CD4-positive, alpha-beta T cell treated with Interleukin-2 at 100 ng/mL for 4 hours (primary cell): ENCODE measurements around the gene AGAP1.
A peak's percentile ranks its signal among the peaks of the same experiment; 100 is the strongest.

Experiments used
- DNase-seq: peaks from one replicate; pipeline ENCODE4 v3.0.0-alpha.2; 2020; ENCODE audit warnings: low spot score

The AGAP1 gene

DNA sequence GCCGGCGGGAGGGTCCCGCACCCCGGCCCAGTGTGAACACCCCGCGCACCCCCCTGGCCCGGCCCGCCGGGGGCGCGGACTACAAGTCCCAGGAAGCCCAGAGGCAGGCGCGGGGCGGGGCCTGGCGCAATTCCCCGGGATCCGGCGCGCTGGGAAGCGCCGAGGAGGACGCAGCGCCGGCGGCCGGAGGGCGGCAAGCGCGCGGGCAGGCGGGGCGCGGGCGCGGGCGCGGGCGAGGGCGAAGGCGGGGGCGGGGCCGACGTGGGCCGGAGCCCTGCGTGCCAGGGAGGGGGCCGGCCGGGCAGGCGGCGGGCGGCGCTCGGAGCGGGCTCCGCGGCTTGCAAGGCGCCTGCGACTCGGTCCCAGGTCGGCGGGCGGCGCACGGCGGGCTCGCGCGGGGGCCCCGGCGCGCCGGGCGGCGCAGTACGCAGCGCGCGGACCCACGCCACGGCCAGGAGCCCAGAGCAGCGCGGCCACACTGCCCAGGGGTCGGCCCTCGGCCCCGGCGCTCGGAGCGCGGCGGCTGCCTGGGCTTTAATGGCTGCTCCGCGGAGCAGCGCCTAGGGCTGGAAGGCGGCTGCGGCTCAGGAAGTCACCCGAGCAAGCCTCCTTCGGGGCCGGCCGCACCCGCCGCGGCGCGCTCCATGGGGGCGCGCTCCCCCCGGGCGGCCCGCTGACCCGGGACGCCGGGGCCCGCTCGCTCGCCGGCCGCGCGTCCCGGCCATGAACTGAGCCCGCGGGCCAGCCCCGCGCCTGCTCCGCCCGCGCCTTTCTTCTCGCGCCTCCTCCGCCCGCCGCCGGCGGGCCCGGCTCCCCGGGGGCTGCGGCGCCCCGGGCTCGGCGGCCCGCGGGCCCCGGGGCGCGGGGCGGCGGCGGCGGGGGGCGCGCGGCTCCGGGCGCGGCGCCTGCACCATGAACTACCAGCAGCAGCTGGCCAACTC lies at the start of gene AGAP1:
Gene AGAP1, plus strand, starts transcription at position 269 of the 941 bp plus-strand sequence.
- peak; percentile 1 for DNase-seq

DNA sequence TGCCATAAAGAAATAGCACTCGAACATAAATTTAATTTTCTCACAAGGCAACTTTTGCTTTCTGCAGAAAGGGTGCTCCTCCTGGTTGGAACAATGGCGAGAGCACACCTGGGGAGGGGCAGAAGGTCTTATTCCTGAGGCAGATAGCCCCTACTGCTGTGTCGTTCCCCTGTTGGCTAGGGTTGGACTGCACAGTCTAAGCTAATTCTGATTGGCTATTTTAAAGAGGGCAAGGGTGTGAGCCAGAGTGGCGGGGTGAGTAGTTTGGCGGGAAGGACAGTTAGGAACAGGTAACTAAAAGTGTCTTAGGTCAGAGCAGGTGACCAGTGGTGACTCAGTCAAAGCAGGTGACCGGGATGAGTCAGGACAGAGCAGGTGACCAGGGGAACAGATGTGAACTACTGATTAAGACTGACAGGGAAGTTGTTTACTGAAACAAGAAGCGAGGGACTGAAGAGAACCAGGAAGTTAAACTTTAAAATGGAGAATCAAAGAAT lies 49.7 kb upstream of the AGAP1 start:
- no peak for DNase-seq

DNA sequence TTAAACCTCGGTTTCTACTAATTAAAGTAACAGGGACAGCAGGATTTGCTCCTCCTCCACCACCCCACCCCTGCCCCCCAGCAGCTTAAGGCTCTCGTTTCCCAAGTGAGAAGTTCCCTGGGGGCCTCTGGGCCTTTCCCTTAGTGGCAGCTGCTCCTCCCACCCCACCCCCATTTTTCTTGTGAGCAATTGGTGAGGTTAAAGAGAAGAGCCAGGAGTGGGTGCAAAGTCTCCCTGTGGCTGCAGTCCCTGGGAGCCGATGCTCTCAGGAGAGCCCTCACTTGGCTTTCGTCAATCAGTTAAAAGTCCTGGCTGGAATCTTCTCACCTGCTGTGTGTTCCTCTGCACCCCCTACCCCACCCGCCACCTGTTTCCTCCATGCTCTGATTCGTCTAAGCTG lies 48.7 kb upstream of the AGAP1 start:
- DNase-seq, result no peak

DNA sequence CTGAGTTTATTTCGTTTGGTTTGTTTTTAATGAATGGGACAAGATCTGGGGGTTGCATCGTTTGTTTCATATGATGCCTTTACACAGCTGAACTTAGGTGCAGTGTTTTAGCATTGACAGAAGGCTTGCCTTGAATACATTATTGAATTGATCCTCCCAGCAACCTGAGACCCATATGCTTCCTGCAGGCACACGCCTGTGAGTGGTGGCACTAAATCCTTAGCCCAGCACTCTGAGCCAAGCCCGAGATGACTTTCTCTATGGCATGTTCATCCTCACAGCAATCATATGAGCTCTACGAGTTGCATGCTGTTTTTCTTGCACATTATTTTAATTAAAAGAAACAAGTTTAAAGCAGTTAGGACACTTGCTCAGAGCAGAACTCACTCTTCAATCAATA lies 47.8 kb upstream of the AGAP1 start:
- DNase-seq, result no peak

DNA sequence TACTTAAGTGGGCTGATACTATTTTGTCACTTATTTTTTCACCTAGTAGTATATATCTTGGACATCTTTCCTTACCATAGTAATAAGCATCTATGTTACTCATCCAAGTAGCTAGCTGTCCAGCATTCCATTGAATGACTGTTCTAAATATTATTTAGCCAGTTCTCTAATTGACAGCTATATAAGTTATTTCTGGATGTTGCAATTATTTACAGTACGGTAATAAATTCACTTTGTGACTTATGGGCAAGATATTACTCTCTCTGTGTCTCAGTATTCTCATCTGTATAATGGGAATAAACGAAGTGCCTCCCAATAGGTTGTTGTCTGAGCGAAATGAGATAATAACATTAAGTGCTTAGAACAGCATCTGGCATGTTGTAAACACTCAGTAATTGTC lies 46.6 kb upstream of the AGAP1 start:
- DNase-seq, result no peak

DNA sequence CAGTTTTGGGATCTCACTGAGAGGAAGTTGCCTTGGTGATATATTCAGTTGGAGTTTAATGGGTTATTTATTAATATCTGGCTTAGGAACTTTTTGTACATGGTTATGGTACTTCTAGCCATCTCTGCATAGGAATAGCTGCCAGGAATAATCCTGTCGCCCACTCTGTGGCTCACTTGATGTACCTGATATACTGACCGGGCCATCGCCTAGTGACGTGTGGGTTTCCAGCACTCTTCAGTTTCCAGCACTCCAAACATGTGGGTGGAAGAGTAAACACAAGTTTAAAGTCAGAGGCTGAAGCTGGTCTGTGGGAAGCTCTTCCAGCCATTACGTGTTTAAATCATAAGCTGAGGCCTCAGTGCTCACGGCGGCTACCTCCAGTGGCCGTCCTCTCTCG lies 44.3 kb upstream of the AGAP1 start:
- no peak for DNase-seq

DNA sequence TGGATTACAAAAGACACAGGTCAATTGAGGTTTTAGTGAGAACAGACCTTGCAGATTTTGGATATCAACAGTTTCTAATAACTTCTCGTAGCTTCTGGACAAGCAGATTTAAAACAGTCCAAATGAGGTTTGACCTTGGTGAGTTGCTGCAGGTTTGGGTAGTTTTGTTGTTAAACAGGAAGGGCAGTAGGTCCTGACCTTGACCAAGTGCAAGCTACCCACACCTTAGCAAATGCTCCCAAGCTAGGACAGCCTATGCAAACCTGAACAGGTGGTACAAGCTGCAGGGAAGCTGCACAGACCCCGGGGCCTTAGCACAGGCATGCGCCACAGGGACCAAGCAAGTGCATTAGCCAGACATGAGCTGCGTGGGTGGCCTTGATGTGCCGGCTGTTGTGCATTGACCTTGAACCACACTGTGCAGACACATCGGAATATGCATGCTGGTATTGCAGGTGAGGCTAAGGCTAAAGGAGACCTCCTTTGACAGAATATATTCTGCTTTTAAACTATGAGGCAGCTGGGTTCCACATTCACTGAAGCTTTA lies 40.2 kb upstream of the AGAP1 start:
- DNase-seq, result no peak

DNA sequence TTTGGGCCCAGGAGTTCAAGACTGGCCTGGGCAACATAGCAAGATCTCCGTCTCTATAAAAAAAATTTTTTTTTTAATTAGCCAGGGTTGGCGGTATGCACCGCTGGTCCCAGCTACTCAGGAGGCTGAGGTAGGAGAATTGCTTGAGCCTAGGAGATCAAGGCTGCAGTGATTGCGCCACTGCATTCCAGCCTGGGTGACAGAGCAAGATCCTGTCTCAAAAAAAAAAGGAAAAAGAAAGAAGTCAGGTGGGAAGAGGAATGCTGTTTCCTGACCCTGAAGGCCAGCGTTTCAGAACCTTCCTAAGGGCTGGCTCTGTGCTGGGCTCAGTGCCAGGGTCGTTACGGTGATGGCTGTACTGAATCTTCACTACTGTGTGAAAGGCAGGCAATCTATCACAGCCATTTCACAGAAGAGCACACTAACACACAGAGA lies 35.0 kb upstream of the AGAP1 start:
- no peak for DNase-seq

DNA sequence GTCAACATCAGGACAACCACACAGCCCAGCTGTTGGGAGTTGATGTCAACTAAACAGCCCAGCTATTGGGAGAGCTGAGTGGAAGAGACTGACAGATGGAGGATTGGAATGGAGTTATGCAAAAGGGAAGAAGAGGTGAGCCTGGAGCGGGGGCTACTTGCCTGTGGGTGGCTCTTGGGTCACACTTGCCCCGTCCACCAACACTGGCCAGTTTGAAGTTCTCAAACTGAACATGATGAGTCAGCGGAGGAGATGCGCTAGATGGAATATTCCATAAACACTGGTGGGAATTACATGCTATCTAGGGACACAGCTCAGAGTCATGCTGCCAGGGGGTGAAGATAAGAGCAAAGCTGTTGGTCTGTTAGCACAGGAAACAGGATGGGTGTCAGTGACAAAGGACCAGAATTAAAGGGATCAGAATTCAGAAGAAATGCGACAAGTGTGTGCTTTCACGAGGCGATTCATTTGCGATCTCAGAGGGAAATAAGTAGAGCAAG lies 33.2 kb upstream of the AGAP1 start:
- DNase-seq, result no peak

DNA sequence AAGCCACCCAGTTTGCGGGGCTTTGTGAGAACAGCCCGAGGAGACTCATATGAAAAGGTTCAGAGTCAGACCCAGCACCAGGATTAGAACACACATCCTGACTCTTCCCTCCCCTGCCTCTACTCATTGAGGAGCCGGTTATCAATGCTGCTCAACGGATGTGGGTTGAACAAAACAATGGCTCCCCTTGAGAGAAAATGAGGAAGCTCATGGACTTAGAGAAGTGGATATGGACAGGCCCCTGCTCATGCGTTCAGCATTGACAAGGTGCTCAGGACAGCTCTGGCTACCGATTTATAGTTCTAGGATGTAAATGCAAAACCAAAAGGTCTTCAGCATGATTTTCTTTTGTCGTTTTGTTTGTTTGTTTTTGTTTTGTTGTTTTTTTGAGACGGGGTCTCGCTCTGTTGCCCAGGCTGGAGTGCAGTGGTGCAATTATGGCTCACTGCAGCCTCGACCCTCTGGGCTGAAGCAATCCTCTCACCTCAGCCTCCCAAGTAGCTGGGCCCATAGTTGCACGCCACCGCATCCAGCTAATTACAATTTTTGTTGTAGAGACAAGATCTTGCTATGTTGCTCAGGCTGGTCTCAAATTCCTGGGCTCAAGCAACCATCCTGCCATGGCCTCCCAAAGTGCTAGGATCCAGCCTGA lies 32.0 kb upstream of the AGAP1 start:
- DNase-seq, result no peak

DNA sequence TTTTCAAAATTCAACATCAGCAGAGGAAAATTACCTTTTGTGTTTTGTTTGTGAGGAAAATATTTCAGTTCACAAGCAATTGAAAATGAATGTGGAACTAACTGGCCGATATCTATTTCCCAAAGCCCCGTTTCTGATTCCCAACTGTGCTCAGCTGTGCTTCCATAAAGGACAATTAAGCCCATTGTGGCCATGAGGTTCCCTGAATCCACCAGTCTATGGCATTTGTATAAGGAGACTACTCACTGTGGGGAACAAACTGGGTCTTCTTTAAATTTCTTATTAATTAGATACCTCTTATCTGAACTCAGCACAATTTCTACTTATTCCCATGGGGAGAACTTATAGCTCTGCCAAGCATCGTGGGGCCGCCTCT lies 31.4 kb upstream of the AGAP1 start:
- no peak for DNase-seq

DNA sequence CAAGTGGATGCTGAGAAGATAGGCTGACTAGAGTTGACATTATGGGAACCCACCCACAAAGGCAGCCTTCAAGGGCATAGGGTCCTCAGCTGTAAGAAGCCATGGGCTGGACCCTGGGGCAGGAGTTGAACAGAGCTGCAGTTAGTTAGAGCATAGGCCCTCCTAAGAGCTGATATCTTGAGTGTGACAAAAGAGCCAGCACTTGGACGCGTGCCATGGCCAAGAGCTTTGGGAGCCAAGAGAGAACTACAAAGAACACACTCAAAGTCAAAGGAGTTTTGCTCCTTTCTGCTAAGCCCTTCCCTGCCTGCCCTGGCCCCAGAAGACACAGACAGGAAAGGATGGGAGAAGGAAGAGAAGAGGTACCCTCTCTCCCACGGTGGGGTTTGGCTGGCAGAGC lies 29.9 kb upstream of the AGAP1 start:
- no peak for DNase-seq

DNA sequence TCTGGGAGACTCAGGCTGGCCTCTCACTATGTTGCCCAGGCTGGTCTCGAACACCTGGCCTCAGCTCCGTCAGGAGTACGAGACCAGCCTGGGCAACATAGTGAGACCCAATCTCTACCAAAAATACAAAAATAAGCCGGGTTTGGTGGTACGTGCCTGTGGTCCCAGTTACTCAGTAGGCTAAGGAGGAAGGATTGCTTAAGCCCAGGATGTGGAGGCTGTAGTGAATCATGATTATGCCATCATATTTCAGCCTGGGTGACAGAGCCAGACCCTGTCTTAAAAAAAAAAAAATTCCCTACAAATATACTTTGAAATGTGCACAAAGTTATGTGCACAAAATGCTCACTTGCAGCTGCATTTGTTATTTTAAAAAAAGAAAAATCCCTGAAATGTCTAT lies 26.3 kb upstream of the AGAP1 start:
- DNase-seq, result no peak

DNA sequence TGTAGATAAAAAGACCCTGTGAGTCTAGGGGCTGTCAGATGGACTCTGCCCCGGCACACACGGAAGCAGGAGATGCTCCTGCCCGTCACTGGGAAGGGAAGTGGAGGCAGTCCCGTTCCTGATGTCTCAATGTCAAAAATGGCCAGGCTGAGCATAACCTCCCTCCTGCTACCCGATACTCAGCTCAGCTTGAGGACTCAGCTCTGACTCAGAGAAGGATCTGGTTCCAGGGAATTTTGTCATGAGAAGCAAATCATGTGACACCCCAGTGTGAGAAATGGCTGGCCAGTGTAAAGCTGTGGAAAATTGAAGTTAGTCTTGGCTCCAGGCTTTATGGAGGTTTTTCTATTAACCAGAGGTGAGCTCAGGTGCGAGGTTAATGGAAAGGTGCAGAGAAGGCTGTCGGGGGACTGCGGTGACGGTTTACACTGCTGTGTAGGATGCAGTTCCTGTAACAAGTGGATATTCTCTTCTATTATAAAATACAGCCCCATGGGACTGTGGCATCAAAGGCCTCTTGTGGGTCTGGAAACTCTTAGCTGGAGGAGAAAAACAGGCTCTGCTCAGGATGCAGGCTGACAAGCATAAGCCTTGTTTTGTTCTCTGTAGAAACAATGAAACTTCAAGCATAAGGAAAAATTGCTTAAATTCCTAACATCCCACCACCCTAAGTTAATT lies 24.7 kb upstream of the AGAP1 start:
- no peak for DNase-seq

DNA sequence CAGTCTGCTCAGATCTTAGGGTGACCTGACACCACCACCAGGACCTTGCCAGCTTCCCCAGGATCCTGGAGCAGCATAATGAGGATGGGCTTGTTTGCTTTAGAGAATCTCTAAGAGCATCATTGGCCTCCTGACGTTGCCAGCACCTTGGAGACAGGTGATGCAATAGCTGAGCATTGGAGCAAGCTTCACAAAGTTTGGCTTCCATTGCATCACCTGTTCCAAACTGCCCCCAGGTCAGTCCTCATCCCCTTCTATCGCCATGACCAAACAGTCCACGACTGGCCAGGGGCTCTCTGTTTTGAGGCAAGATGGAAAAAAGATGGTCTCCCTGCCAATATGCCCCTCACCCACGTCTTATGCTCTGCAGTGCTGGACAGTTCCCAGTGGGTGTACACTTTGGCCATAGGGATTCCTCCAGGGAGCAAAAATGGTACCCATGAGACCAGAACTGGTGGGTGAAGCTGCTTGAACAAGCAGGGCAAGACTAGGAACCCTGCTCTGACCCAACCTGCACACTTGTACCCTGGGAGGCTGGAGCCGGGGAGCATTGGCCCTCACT lies 22.6 kb upstream of the AGAP1 start:
- no peak for DNase-seq

DNA sequence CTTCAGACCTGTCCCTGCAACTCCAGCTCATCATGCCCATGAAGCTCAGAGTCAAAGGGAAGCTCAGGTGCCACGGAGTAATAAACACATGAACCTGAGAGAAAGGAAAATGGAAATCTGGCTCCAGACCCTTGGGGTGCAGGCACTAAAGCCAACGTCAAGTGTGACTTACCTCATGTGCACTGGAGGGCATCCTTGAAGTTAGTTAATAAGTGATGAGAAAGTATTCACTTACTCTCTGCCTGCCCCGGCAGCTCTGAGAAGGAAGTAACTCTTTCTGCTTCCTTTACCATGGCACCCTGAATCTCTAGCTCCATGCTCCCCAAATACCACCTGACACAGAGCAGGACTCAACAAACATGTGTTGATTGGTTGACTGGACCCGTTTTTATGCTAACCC lies 21.4 kb upstream of the AGAP1 start:
- no peak for DNase-seq

DNA sequence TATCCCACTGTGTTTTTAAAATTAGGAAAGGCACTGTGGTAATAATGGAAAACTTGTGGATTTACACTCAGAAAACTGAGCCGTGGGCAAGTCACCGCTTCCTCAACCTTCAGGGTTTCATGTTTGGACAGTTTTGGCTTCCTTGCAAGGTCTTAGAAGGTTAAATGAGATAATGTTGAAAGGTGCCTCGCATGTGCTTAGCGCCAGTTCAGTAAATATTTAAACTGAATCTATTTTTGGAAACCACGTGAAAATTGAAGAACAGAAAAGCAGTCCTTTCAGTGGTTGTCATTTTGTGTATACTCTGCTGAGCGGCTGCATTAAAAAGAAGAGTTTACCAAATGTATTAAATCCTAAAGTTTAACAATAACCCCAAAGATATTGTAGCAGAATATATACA lies 15.2 kb upstream of the AGAP1 start:
- DNase-seq, result no peak

DNA sequence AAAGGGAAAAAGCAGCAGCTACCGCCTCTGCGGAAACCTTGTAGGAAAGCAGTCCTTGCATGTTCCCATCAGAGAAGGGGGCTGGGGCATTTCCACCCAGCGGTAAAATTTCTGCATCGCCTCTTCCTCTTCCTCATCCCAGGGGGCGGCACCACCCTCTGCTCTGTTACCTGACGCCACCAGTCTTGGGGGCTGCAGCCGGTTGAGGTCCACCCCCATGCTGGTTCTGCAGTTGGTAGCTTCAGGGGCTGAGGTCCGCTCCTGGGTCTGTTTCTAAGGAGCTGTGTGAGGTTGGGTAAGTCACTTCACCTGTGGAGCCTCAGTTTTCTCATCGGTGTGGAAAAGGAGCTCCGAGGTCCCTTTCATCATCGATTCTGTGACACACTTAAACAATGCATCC lies 14.2 kb upstream of the AGAP1 start:
- no peak for DNase-seq

DNA sequence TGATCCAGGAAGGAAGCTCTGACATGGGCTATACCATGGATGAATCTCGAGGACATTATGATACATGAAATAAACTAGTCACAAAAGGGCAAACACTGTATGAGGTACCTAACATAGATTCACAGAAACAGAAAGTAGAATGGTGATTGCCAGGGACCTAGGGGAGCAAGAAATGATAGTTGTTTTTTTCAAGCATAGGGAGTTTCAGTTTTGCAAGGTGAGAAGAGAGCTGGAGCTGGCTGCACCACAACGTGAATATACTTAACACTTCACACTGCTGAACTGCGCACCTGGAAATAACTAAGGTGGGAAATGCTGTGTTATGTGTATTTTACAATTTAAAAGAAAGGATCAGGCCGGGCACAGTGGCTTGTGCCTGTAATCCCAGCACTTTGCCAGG lies 13.2 kb upstream of the AGAP1 start:
- no peak for DNase-seq

DNA sequence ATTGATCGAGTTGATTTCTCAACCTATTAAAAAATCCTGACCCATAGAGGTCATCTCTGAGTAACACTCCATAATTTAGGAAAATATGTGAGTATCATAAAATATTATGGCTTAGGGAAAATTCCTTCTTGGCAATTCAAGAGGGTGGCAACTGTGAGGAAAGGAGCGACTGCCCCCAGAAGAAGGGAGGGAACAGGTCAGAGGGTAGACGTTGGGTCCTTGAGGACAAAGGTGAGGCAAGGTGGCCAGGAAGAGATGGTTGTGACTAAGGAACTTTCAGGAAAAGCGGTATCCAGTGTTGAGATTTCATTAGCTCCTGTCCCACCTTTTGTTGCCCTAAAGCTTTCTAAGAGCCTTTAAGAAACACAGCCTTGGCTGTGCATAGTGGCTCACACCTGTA lies 10.5 kb upstream of the AGAP1 start:
- no peak for DNase-seq

DNA sequence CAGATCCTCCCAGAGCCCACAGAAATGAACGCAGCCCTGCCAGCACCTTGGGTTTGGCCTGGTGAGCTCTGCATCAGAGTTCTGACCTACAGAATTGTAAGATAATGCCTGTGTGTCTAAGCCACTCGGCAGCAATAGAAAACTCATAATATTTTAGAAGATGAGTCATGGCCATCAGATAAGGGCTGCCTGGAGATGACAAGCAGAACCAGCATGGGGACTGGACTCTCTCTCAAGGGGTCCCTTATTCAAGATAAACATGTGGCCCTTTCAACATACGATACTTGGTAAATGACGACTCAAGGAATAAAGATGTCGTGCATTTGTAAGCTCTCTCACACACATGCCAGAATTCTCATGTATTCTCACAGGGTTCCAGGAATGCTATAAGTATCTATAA lies 8.5 kb upstream of the AGAP1 start:
- DNase-seq, result no peak

DNA sequence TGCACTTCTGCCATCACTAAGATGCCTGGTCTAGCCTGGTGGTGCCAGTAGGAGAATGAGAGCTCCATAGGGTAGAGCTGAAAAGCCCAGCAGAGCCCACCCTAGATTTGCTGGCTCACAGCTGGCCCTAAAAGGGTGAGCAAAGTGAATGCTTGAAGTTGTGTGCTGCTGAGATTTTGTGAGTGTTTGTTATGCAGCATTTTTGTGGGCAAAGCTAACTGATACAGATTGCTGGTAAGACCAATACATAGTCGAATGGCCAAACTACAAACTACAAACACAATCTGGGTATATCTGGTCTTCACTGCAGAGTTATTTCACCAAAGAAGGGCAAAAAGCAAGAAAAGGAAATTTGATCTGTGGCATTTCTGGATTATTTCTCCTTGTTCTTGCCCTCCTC lies 7.1 kb upstream of the AGAP1 start:
- DNase-seq, result no peak
